Stomach (tissue), 9 donors: Measurements from ENCODE around the gene OMD. TPM values are rescaled to one million over a fixed set of nuclear protein-coding genes. Genes with fewer than 3 reads are reported as not detected.

Source experiments
- DNase-seq, 2 donors: peaks; one replicate each; pipeline versions ENCODE4 v3.0.0 to v3.0.0-alpha.2; 2013 to 2019
- H3K27ac ChIP-seq, 5 donors: fragments of 200-600 bp in 4 of 5; sonication (generic) in 4 of 5; one replicate each; pipeline ENCODE4 v1.5.1; 2013 to 2019; ENCODE audit warnings: mild to moderate bottlenecking in 1 of 5, moderate library complexity in 1 of 5
- H3K27me3 ChIP-seq, 3 donors: fragments of 200-600 bp; sonication (generic); one replicate each; pipeline ENCODE4 v1.5.1; 2017 to 2019; ENCODE audit warnings: mixed run types in 1 of 3
- H3K36me3 ChIP-seq, 4 donors: fragments of 200-600 bp; sonication (generic); 1 replicate in 3 of 4; 2 replicates in 1 of 4; pipeline ENCODE4 v1.5.1; 2016 to 2019
- H3K4me1 ChIP-seq, 4 donors: fragments of 200-600 bp; sonication (generic); one replicate each; pipeline ENCODE4 v1.5.1; 2016 to 2019
- H3K4me3 ChIP-seq, 4 donors: fragments of 200-600 bp; sonication (generic) in 3 of 4; one replicate each; pipeline ENCODE4 v1.5.1; 2016 to 2019; ENCODE audit warnings: mild to moderate bottlenecking in 1 of 4
- H3K9me3 ChIP-seq, 4 donors: fragments of 200-600 bp; sonication (generic); one replicate each; pipeline ENCODE4 v1.5.1; 2016 to 2019
- CTCF ChIP-seq, 7 experiments: fragments of 450-650 bp in 4 of 7; fragments of 200-600 bp in 3 of 7; sonication (generic) in 3 of 7; IDR thresholded peaks; one replicate each; pipeline ENCODE4 v1.5.1; 2016 to 2019; ENCODE audit warnings: antibody characterized with exemption in 7 of 7, control low read depth in 2 of 7, mild to moderate bottlenecking in 1 of 7
- EP300 ChIP-seq: sonication (generic); formaldehyde crosslinking; IDR thresholded peaks from one replicate; pipeline ENCODE4 v1.6.1; 2017; ENCODE audit warnings: antibody characterized with exemption
- POLR2A ChIP-seq, 4 donors: fragments of 450-650 bp; IDR thresholded peaks; one replicate each; pipeline ENCODE4 v1.6.1; 2016; ENCODE audit warnings: antibody characterized with exemption in 4 of 4, control low read depth in 2 of 4, mild to moderate bottlenecking in 1 of 4, moderate library complexity in 1 of 4
- POLR2AphosphoS5 ChIP-seq, 3 donors: sonication (generic); formaldehyde crosslinking; IDR thresholded peaks; one replicate each; pipeline ENCODE4 v1.6.1; 2016; ENCODE audit warnings: antibody characterized with exemption in 3 of 3
- WGBS, 5 donors: extraction: QIAGEN DNeasy Blood & Tissue Kit in 3 of 5; methylation state at CpG; one replicate each; pipeline versions ENCODE4 v1.1.5 to v1.1.7; 2013 to 2018; 5-methylcytosine and 5-hydroxymethylcytosine counted together
- intact Hi-C: fragments of 100-400 bp; cut with DNase I; formaldehyde crosslinking; loops from one replicate; pipeline ENCODE4 v1.15.1; 2023; ENCODE audit warnings: low total_unique reads
- polyA plus RNA-seq, 3 donors: library from polyadenylated mRNA; stranded (reverse); fragments of 200-250 nt; gene quantifications; one replicate each; pipeline ENCODE4 v1.2.3, GENCODE V29; 2013
- total RNA-seq, 5 donors: library from RNA; depleted of rRNA; stranded (reverse); fragments of >200 nt; gene quantifications; one replicate each; pipeline versions ENCODE4 v1.1.0 to v1.2.3, GENCODE V29; 2014 to 2016
- donor health status: healthy with polysubstance abuse.
- donor health status: Bipolar disorder and iron deficiency.
- donor health status: healthy.

The OMD gene
- total and polyA plus RNA-seq, 8 donors, result 0.56 to 18.9 (median 2.9) TPM

GRCh38 chr9:92397853-92398252 lies 26.4 kb downstream of the OMD start:
- H3K4me3 ChIP-seq, result no peak overlapping the region
- WGBS, 5 donors, result 63 to 90% (median 85%) methylated on average over 3 of the region's 3 CpGs
- intact Hi-C loops, result no loop called here
- H3K36me3 ChIP-seq, result no peaks in the 10 kb centered on the region
- H3K9me3 ChIP-seq, result no peaks in the 10 kb centered on the region
- no peak for DNase-seq
- no peaks in the 10 kb centered on the region for H3K27me3 ChIP-seq
- TF ChIP-seq POLR2AphosphoS5 (IDR thresholded peaks at IDR 0.05) (no peak), EP300 (no peak), POLR2A (IDR thresholded peaks at IDR 0.05) (no peak), CTCF (IDR thresholded peaks at IDR 0.05) (no peak)
- H3K4me1 ChIP-seq, result peaks cover 0 to 9% (median 2%) of the 10 kb centered on the region in 4 donors
- H3K27ac ChIP-seq, result no peak overlapping the region

GRCh38 chr9:92395617-92396016 lies 28.7 kb downstream of the OMD start:
- H3K4me3 ChIP-seq, result no peak overlapping the region
- no peak for TF ChIP-seq POLR2A (IDR thresholded peaks at IDR 0.05)
- no peak for TF ChIP-seq EP300
- intact Hi-C loops, result no loop called here
- H3K27me3 ChIP-seq, result no peaks in the 10 kb centered on the region
- no peak for DNase-seq
- no peaks in the 10 kb centered on the region for H3K36me3 ChIP-seq
- 88 to 100% (median 94%) methylated on average over 1 of the region's 1 CpG for WGBS, 5 donors
- no peak overlapping the region for H3K27ac ChIP-seq
- no peaks in the 10 kb centered on the region for H3K9me3 ChIP-seq
- H3K4me1 ChIP-seq, result peaks cover 0 to 9% (median 2%) of the 10 kb centered on the region in 4 donors

GRCh38 chr9:92393686-92394085 lies 30.6 kb downstream of the OMD start:
- WGBS, 5 donors, result 3 to 41% (median 23%) methylated on average over 1 of the region's 1 CpG
- no peaks in the 10 kb centered on the region for H3K9me3 ChIP-seq
- H3K36me3 ChIP-seq, result no peaks in the 10 kb centered on the region
- no peak overlapping the region for H3K4me3 ChIP-seq
- TF ChIP-seq CTCF (IDR thresholded peaks at IDR 0.05) (no peak), POLR2A (IDR thresholded peaks at IDR 0.05) (no peak), EP300 (no peak), POLR2AphosphoS5 (IDR thresholded peaks at IDR 0.05) (no peak)
- peak overlapping the region in 2 of 5 donors; percentile 13 to 20 for H3K27ac ChIP-seq
- H3K4me1 ChIP-seq, result peaks cover 0 to 9% (median 2%) of the 10 kb centered on the region in 4 donors
- no peaks in the 10 kb centered on the region for H3K27me3 ChIP-seq
- DNase-seq, result no peak
- intact Hi-C loops, result no loop called here

GRCh38 chr9:92392690-92393089 lies 31.6 kb downstream of the OMD start:
- H3K4me1 ChIP-seq, result peaks cover 0 to 9% (median 2%) of the 10 kb centered on the region in 4 donors
- DNase-seq, result no peak
- 86 to 97% (median 88%) methylated on average over 2 of the region's 2 CpGs for WGBS, 5 donors
- H3K4me3 ChIP-seq, result no peak overlapping the region
- intact Hi-C loops, result no loop called here
- H3K36me3 ChIP-seq, result no peaks in the 10 kb centered on the region
- TF ChIP-seq POLR2A (IDR thresholded peaks at IDR 0.05) (no peak), EP300 (no peak), POLR2AphosphoS5 (IDR thresholded peaks at IDR 0.05) (no peak)
- no peak overlapping the region for H3K27ac ChIP-seq
- no peaks in the 10 kb centered on the region for H3K27me3 ChIP-seq
- no peaks in the 10 kb centered on the region for H3K9me3 ChIP-seq

- Histone ChIP-seq H3K4me1 (no peaks in the 10 kb centered on the region), H3K4me3 (no peak overlapping the region), H3K27ac (peak overlapping the region in 1 of 5 donors; percentile 7), H3K36me3 (no peaks in the 10 kb centered on the region), H3K9me3 (no peaks in the 10 kb centered on the region), H3K27me3 (no peaks in the 10 kb centered on the region)
- no peak for TF ChIP-seq CTCF (IDR thresholded peaks at IDR 0.05)
- TF ChIP-seq POLR2AphosphoS5 (IDR thresholded peaks at IDR 0.05), result no peak
- TF ChIP-seq EP300, result no peak
- TF ChIP-seq POLR2A (IDR thresholded peaks at IDR 0.05), result no peak
- 89 to 97% (median 94%) methylated on average over 4 of the region's 4 CpGs for WGBS, 5 donors
- DNase-seq, result no peak
- intact Hi-C loops, result no loop called here
Measured at GRCh38 chr9:92385953-92386352, 38.3 kb downstream of the OMD start.
